HEK293 (cell line): Measurements from ENCODE around the gene METTL24.

ENCODE experiments used
- CTCF ChIA-PET: fragments of 350-600 bp; formaldehyde crosslinking; extraction: SDS; loops from one replicate; lab custom pipeline; 2021; ENCODE audit warnings: antibody characterized with exemption; lab: Yijun Ruan, JAX
- POLR2A ChIA-PET: fragments of 300-600 bp; formaldehyde crosslinking; extraction: SDS; loops from one replicate; lab custom pipeline; 2020; ENCODE audit warnings: antibody characterized with exemption, inconsistent platforms; lab: Yijun Ruan, JAX
- H3K27ac ChIP-seq: fragments of 200-500 bp; sonication (Bioruptor generic); 2 replicates; pipeline ENCODE4 v1.5.1; 2014; ENCODE audit warnings: low read depth, low read length, control low read depth, inconsistent platforms; ENCODE audit errors: extremely low read depth
- H3K36me3 ChIP-seq, 2 experiments: fragments of 200-500 bp in 1 of 2; sonication (Bioruptor generic) in 1 of 2; 1 replicate in 1 of 2; 2 replicates in 1 of 2; pipeline ENCODE4 v1.5.1; 2014 to 2017; ENCODE audit warnings: inconsistent platforms in 2 of 2, low read length in 2 of 2; ENCODE audit not compliant: control insufficient read depth in 2 of 2, insufficient read depth in 1 of 2
- H3K4me1 ChIP-seq: fragments of 200-500 bp; sonication (Bioruptor generic); 2 replicates; pipeline ENCODE4 v1.5.1; 2014; ENCODE audit warnings: mild to moderate bottlenecking, low read length, inconsistent platforms; ENCODE audit not compliant: control insufficient read depth, insufficient read depth
- H3K4me3 ChIP-seq: 2 replicates; pipeline ENCODE4 v1.5.1; 2011; ENCODE audit warnings: low read depth, mild to moderate bottlenecking, control low read depth, low read length, moderate library complexity
- H3K9me3 ChIP-seq: fragments of 200-500 bp; sonication (Bioruptor generic); 2 replicates; pipeline ENCODE4 v1.5.1; 2014; ENCODE audit warnings: low read depth, low read length, inconsistent platforms; ENCODE audit not compliant: control insufficient read depth, insufficient read depth
- KLF9 ChIP-seq: fragments of 450-650 bp; formaldehyde crosslinking; IDR thresholded peaks from 2 replicates; pipeline ENCODE4 v1.5.1; 2016; ENCODE audit warnings: missing biosample characterization, missing genetic modification characterization, low read depth
- SCRT2 ChIP-seq: fragments of 450-650 bp; formaldehyde crosslinking; IDR thresholded peaks from 2 replicates; pipeline ENCODE4 v1.5.1; 2016; ENCODE audit warnings: missing biosample characterization, missing genetic modification characterization
- WT1 ChIP-seq: fragments of 450-650 bp; formaldehyde crosslinking; IDR thresholded peaks from 2 replicates; pipeline ENCODE4 v1.5.1; 2016; ENCODE audit warnings: missing biosample characterization, missing genetic modification characterization
- ZNF133 ChIP-seq: fragments of 450-650 bp; formaldehyde crosslinking; IDR thresholded peaks from 2 replicates; pipeline ENCODE4 v1.5.1; 2016; ENCODE audit warnings: missing biosample characterization, missing genetic modification characterization
- ZNF211 ChIP-seq: fragments of 450-650 bp; formaldehyde crosslinking; IDR thresholded peaks from 2 replicates; pipeline ENCODE4 v1.5.1; 2016; ENCODE audit warnings: low read depth, missing biosample characterization, missing genetic modification characterization
- ZNF221 ChIP-seq: fragments of 450-650 bp; formaldehyde crosslinking; IDR thresholded peaks from 2 replicates; pipeline ENCODE4 v1.5.1; 2017; ENCODE audit warnings: missing biosample characterization, missing genetic modification characterization, borderline replicate concordance
- ZNF324 ChIP-seq: fragments of 450-650 bp; formaldehyde crosslinking; IDR thresholded peaks from 2 replicates; pipeline ENCODE4 v1.5.1; 2016; ENCODE audit warnings: missing biosample characterization, missing genetic modification characterization
- ZNF366 ChIP-seq: fragments of 450-650 bp; formaldehyde crosslinking; conservative IDR thresholded peaks from 2 replicates; pipeline ENCODE4 v1.5.1; 2016; ENCODE audit warnings: missing biosample characterization, missing genetic modification characterization
- ZNF433 ChIP-seq: fragments of 450-650 bp; formaldehyde crosslinking; IDR thresholded peaks from 2 replicates; pipeline ENCODE4 v1.5.1; 2016; ENCODE audit warnings: missing biosample characterization, missing genetic modification characterization, low read depth
- ZNF473 ChIP-seq: fragments of 450-650 bp; formaldehyde crosslinking; IDR thresholded peaks from 2 replicates; pipeline ENCODE4 v1.5.1; 2017; ENCODE audit warnings: missing biosample characterization, missing genetic modification characterization
- ZNF514 ChIP-seq: fragments of 450-650 bp; formaldehyde crosslinking; IDR thresholded peaks from 2 replicates; pipeline ENCODE4 v1.5.1; 2016; ENCODE audit warnings: missing biosample characterization, missing genetic modification characterization
- ZNF626 ChIP-seq: fragments of 450-650 bp; sonication (Bioruptor Pico); formaldehyde crosslinking; IDR thresholded peaks from 2 replicates; pipeline ENCODE4 v1.5.1; 2018; ENCODE audit warnings: missing biosample characterization, missing genetic modification characterization, inconsistent platforms
- ZNF707 ChIP-seq: fragments of 450-650 bp; formaldehyde crosslinking; IDR thresholded peaks from 2 replicates; pipeline ENCODE4 v1.5.1; 2016; ENCODE audit warnings: missing biosample characterization, missing genetic modification characterization
- ZNF776 ChIP-seq: fragments of 450-650 bp; formaldehyde crosslinking; IDR thresholded peaks from 2 replicates; pipeline ENCODE4 v1.5.0; 2017; ENCODE audit warnings: missing biosample characterization, missing genetic modification characterization, borderline replicate concordance
- ZNF785 ChIP-seq: fragments of 450-650 bp; formaldehyde crosslinking; IDR thresholded peaks from 2 replicates; pipeline ENCODE4 v1.5.1; 2016; ENCODE audit warnings: missing biosample characterization, missing genetic modification characterization
- TF ChIP-seq, protein P1 (sequence below): fragments of 450-650 bp; formaldehyde crosslinking; IDR thresholded peaks from 2 replicates; pipeline ENCODE4 v1.5.1; 2016; ENCODE audit warnings: missing biosample characterization, missing genetic modification characterization
- TF ChIP-seq, protein P2 (sequence below): fragments of 450-650 bp; formaldehyde crosslinking; IDR thresholded peaks from 2 replicates; pipeline ENCODE4 v1.5.1; 2016; ENCODE audit warnings: missing biosample characterization, missing genetic modification characterization
- TF ChIP-seq, protein P3 (sequence below): fragments of 450-650 bp; formaldehyde crosslinking; IDR thresholded peaks from 2 replicates; pipeline ENCODE4 v1.5.0; 2017; ENCODE audit warnings: missing biosample characterization, missing genetic modification characterization, borderline replicate concordance
- TF ChIP-seq, protein P4 (sequence below): fragments of 450-650 bp; formaldehyde crosslinking; IDR thresholded peaks from 2 replicates; pipeline ENCODE4 v1.5.1; 2017; ENCODE audit warnings: missing biosample characterization, missing genetic modification characterization
- TF ChIP-seq, protein P5 (sequence below): fragments of 450-650 bp; formaldehyde crosslinking; IDR thresholded peaks from 2 replicates; pipeline ENCODE4 v1.5.1; 2016; ENCODE audit warnings: missing biosample characterization, missing genetic modification characterization
- TF ChIP-seq, protein P6 (sequence below): fragments of 450-650 bp; IDR thresholded peaks from 2 replicates; pipeline ENCODE4 v1.5.1; 2018; ENCODE audit warnings: missing biosample characterization, mild to moderate bottlenecking, missing genetic modification characterization

The METTL24 gene

DNA sequence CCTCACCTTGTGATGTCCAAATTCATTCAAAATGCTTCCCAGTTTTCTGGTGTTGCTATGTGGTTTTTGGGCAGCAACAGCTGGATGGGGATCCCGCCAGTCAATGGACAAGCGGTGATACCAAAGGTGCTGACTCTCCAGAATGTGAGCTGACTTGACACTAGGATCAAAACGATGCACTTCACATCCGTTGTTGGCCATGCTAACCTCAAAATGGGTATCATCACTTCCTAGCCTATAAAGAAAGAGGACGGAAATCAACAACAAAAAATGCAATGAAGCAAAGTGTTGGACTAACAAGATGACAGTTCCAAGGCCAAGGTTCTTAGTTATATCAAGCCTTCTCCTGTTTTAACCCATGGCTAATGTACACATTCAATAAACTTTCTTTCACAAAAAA, 59.2 kb downstream of the METTL24 start:
- CTCF ChIA-PET, result interaction anchor here (1.0 kb wide), 1 partner anchor 10 kb away, joined by 3 read pairs; no protein-coding TSS in a partner anchor
- no peaks in the 10 kb centered on the region for H3K36me3 ChIP-seq
- H3K9me3 ChIP-seq, result no peaks in the 10 kb centered on the region
- H3K4me1 ChIP-seq, result 0 out of 2 replicates have a peak, but pooled peaks cover 6% of the 10 kb centered on the region
- no peak overlapping the region for H3K27ac ChIP-seq
- TF ChIP-seq ZNF366 (tag by site-specific recombination) (no peak), ZNF221 (no peak), ZNF211 (tag by site-specific recombination) (no peak), ZNF324 (no peak), ZNF133 (no peak), KLF9 (no peak), ZNF514 (no peak), ZNF626 (no peak), ZNF785 (no peak)
- TF ChIP-seq, protein P1, sequence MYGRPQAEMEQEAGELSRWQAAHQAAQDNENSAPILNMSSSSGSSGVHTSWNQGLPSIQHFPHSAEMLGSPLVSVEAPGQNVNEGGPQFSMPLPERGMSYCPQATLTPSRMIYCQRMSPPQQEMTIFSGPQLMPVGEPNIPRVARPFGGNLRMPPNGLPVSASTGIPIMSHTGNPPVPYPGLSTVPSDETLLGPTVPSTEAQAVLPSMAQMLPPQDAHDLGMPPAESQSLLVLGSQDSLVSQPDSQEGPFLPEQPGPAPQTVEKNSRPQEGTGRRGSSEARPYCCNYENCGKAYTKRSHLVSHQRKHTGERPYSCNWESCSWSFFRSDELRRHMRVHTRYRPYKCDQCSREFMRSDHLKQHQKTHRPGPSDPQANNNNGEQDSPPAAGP (tag by site-specific recombination), result no peak
- TF ChIP-seq, protein P2, sequence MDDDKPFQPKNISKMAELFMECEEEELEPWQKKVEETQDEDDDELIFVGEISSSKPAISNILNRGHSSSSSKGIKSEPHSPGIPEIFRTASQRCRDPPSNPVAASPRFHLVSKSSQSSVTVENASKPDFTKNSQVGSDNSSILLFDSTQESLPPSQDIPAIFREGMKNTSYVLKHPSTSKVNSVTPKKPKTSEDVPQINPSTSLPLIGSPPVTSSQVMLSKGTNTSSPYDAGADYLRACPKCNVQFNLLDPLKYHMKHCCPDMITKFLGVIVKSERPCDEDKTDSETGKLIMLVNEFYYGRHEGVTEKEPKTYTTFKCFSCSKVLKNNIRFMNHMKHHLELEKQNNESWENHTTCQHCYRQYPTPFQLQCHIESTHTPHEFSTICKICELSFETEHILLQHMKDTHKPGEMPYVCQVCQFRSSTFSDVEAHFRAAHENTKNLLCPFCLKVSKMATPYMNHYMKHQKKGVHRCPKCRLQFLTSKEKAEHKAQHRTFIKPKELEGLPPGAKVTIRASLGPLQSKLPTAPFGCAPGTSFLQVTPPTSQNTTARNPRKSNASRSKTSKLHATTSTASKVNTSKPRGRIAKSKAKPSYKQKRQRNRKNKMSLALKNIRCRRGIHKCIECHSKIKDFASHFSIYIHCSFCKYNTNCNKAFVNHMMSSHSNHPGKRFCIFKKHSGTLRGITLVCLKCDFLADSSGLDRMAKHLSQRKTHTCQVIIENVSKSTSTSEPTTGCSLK, result no peak
- TF ChIP-seq, protein P3, sequence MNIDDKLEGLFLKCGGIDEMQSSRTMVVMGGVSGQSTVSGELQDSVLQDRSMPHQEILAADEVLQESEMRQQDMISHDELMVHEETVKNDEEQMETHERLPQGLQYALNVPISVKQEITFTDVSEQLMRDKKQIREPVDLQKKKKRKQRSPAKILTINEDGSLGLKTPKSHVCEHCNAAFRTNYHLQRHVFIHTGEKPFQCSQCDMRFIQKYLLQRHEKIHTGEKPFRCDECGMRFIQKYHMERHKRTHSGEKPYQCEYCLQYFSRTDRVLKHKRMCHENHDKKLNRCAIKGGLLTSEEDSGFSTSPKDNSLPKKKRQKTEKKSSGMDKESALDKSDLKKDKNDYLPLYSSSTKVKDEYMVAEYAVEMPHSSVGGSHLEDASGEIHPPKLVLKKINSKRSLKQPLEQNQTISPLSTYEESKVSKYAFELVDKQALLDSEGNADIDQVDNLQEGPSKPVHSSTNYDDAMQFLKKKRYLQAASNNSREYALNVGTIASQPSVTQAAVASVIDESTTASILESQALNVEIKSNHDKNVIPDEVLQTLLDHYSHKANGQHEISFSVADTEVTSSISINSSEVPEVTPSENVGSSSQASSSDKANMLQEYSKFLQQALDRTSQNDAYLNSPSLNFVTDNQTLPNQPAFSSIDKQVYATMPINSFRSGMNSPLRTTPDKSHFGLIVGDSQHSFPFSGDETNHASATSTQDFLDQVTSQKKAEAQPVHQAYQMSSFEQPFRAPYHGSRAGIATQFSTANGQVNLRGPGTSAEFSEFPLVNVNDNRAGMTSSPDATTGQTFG (tag by site-specific recombination), result no peak
- TF ChIP-seq, protein P4, sequence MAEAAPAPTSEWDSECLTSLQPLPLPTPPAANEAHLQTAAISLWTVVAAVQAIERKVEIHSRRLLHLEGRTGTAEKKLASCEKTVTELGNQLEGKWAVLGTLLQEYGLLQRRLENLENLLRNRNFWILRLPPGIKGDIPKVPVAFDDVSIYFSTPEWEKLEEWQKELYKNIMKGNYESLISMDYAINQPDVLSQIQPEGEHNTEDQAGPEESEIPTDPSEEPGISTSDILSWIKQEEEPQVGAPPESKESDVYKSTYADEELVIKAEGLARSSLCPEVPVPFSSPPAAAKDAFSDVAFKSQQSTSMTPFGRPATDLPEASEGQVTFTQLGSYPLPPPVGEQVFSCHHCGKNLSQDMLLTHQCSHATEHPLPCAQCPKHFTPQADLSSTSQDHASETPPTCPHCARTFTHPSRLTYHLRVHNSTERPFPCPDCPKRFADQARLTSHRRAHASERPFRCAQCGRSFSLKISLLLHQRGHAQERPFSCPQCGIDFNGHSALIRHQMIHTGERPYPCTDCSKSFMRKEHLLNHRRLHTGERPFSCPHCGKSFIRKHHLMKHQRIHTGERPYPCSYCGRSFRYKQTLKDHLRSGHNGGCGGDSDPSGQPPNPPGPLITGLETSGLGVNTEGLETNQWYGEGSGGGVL (tag by site-specific recombination), result no peak
- TF ChIP-seq, protein P5, sequence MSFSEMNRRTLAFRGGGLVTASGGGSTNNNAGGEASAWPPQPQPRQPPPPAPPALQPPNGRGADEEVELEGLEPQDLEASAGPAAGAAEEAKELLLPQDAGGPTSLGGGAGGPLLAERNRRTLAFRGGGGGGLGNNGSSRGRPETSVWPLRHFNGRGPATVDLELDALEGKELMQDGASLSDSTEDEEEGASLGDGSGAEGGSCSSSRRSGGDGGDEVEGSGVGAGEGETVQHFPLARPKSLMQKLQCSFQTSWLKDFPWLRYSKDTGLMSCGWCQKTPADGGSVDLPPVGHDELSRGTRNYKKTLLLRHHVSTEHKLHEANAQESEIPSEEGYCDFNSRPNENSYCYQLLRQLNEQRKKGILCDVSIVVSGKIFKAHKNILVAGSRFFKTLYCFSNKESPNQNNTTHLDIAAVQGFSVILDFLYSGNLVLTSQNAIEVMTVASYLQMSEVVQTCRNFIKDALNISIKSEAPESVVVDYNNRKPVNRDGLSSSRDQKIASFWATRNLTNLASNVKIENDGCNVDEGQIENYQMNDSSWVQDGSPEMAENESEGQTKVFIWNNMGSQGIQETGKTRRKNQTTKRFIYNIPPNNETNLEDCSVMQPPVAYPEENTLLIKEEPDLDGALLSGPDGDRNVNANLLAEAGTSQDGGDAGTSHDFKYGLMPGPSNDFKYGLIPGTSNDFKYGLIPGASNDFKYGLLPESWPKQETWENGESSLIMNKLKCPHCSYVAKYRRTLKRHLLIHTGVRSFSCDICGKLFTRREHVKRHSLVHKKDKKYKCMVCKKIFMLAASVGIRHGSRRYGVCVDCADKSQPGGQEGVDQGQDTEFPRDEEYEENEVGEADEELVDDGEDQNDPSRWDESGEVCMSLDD (tag by site-specific recombination), result no peak
- no peak overlapping the region for H3K4me3 ChIP-seq
- POLR2A ChIA-PET, result no interaction called here

DNA sequence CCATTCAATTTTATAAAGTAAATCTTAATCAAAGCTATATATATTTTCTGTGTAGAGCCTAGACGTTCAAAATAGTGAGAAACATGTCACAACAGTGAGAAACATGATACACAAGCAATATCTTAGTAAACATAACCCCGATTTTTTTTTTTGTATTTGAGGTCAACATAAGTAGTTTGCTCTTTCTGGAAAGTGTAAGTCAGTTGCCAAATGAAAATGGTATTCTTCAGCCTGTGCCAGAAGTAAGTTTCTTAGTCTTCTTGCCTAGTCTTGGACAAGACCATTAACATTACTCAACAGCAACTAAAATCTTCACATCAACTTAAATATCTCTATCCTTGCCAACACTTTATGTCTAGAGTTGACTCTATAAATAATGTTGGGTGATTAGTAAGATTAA, 59.7 kb downstream of the METTL24 start:
- POLR2A ChIA-PET, result no interaction called here
- CTCF ChIA-PET, result interaction anchor here (0.6 to 1.0 kb wide), 2 partner anchors 10 to 29 kb away, joined by 3 to 6 read pairs; no protein-coding TSS in a partner anchor
- TF ChIP-seq, protein P6, sequence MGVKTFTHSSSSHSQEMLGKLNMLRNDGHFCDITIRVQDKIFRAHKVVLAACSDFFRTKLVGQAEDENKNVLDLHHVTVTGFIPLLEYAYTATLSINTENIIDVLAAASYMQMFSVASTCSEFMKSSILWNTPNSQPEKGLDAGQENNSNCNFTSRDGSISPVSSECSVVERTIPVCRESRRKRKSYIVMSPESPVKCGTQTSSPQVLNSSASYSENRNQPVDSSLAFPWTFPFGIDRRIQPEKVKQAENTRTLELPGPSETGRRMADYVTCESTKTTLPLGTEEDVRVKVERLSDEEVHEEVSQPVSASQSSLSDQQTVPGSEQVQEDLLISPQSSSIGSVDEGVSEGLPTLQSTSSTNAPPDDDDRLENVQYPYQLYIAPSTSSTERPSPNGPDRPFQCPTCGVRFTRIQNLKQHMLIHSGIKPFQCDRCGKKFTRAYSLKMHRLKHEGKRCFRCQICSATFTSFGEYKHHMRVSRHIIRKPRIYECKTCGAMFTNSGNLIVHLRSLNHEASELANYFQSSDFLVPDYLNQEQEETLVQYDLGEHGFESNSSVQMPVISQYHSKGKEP, result no peak
- no peak for TF ChIP-seq WT1 (tag by site-specific recombination)
- no peak for TF ChIP-seq SCRT2 (tag by site-specific recombination)
- TF ChIP-seq ZNF473 (tag by site-specific recombination), result no peak
- TF ChIP-seq ZNF707 (tag by site-specific recombination), result no peak
- no peak for TF ChIP-seq ZNF776 (tag by site-specific recombination)
- TF ChIP-seq ZNF433 (tag by site-specific recombination), result no peak
- TF ChIP-seq, protein P5 (tag by site-specific recombination), result no peak
- TF ChIP-seq ZNF211 (tag by site-specific recombination), result no peak

More for the DNA sequence above, 59.7 kb downstream of the METTL24 start:
- H3K4me1 ChIP-seq, result 0 out of 2 replicates have a peak, but pooled peaks cover 6% of the 10 kb centered on the region
- H3K4me3 ChIP-seq, result no peak overlapping the region
- H3K9me3 ChIP-seq, result no peaks in the 10 kb centered on the region
- no peak overlapping the region for H3K27ac ChIP-seq
- no peaks in the 10 kb centered on the region for H3K36me3 ChIP-seq
